Hematopoietic multipotent progenitor cell treated with erythropoietin and hydrocortisone succinate and interleukin-3 and kit ligand, for 15 days (in vitro differentiated cells): ENCODE data around the gene TRIM56.
"Not testable (repeated sequence)": the region's sequence is repeated elsewhere in the genome, so short reads cannot be mapped to it uniquely, and the experiment has no call there.

ENCODE experiments used
- DNase-seq: peaks from one replicate; pipeline ENCODE4 v3.0.0-alpha.2; 2015; ENCODE audit warnings: low spot score

Gene TRIM56

GRCh38 chr7:101132626-101133600, 47.6 kb downstream of the TRIM56 start:
- DNase-seq = not testable (repeated sequence)

- DNase-seq = no peak
Measured at GRCh38 chr7:101133621-101134398, 48.5 kb downstream of the TRIM56 start.

GRCh38 chr7:101134399-101134980, 49.2 kb downstream of the TRIM56 start:
- DNase-seq = no peak

- DNase-seq = no peak
Measured at GRCh38 chr7:101137651-101138212, 52.5 kb downstream of the TRIM56 start.

- DNase-seq = peak; percentile 63
Measured at GRCh38 chr7:101138213-101138870, 53.1 kb downstream of the TRIM56 start.

- DNase-seq = no peak
Measured at GRCh38 chr7:101140339-101140699, 55.0 kb downstream of the TRIM56 start.

- no peak for DNase-seq
Measured at GRCh38 chr7:101140746-101141382, 55.6 kb downstream of the TRIM56 start.
